HAP-1 (cell line): ENCODE data around the gene DTX2.
A peak's percentile ranks its signal among the peaks of the same experiment; 100 is the strongest.
"Not testable (repeated sequence)": the region's sequence is repeated elsewhere in the genome, so short reads cannot be mapped to it uniquely, and the experiment has no call there.

ENCODE experiments used
- DNase-seq, 2 experiments: peaks; one replicate each; pipeline ENCODE4 v3.0.0-alpha.2; 2016 to 2020; ENCODE audit warnings: low spot score in 2 of 2
- H3K27me3 ChIP-seq: fragments of 250-450 bp; sonication (Bioruptor Pico); 2 replicates; pipeline ENCODE4 v1.5.1; 2020; ENCODE audit warnings: low read depth, mild to moderate bottlenecking, moderate library complexity
- H3K36me3 ChIP-seq: fragments of 250-450 bp; sonication (Bioruptor Pico); replicated peaks from 2 replicates; pipeline ENCODE4 v1.5.1; 2020; ENCODE audit warnings: mild to moderate bottlenecking
- H3K4me1 ChIP-seq: fragments of 250-450 bp; sonication (Bioruptor Pico); 2 replicates; pipeline ENCODE4 v1.5.1; 2020; ENCODE audit warnings: mild to moderate bottlenecking
- H3K4me3 ChIP-seq: fragments of 250-450 bp; sonication (Bioruptor Pico); 2 replicates; pipeline ENCODE4 v1.5.1; 2020; ENCODE audit warnings: mild to moderate bottlenecking, moderate library complexity
- H3K9me3 ChIP-seq: fragments of 250-450 bp; sonication (Bioruptor Pico); 2 replicates; pipeline ENCODE4 v1.5.1; 2020; ENCODE audit warnings: mild to moderate bottlenecking, moderate library complexity
- in situ Hi-C: fragments of 300-500 bp; cut with MboI; formaldehyde crosslinking; loops from 3 replicates; pipeline ENCODE4 v1.14.3; 2020; ENCODE audit warnings: low sequenced_read_pairs, inconsistent platforms, mixed read lengths

The DTX2 gene

DNA sequence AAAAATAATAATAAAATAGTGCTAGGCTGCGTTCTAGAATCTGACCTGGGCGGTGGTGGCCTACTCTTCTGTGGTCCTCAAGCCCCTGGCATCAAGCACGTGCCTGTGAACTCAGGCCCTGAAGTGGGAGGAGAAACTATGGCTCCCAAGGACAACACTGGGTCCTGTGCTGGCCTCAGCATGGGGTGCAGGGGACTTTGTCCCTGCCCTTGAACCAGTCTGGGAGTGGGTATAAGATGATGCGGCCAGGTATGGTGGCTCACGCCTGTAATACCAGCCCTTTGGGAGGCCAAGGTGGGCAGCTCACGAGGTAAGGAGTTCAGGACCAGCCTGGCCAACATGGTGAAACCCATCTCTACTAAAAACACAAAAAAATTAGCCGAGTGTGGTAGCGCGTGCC lies 31.3 kb upstream of the DTX2 start:
- in situ Hi-C loops: no loop called here
- no peaks in the 10 kb centered on the region for H3K36me3 ChIP-seq
- H3K9me3 ChIP-seq: no peaks in the 10 kb centered on the region
- DNase-seq: no peak
- no peak overlapping the region for H3K4me3 ChIP-seq
- no peaks in the 10 kb centered on the region for H3K4me1 ChIP-seq
- no peaks in the 10 kb centered on the region for H3K27me3 ChIP-seq

DNA sequence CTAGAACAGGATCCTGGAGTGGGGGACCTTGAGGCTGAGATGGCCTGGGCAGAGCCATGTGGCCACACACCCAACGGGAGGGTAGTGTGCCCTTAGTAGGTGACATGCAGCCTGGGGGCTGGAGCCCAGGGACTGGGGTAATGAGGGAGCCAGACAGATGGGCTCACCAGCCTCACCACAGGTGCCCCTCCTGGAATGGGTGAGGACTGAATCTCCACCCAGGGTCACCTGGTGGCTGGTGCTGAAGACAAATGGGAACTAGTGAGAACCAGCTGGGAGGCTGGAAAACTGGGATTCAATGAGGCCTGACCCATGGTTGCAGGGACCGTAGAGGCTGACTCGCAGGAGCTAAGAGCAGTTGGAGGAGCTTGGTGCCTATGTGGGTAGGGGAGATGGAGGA lies 30.7 kb upstream of the DTX2 start:
- H3K27me3 ChIP-seq: no peaks in the 10 kb centered on the region
- no peaks in the 10 kb centered on the region for H3K9me3 ChIP-seq
- H3K4me3 ChIP-seq: no peak overlapping the region
- H3K36me3 ChIP-seq: no peaks in the 10 kb centered on the region
- in situ Hi-C loops: no loop called here
- no peaks in the 10 kb centered on the region for H3K4me1 ChIP-seq
- no peak for DNase-seq

DNA sequence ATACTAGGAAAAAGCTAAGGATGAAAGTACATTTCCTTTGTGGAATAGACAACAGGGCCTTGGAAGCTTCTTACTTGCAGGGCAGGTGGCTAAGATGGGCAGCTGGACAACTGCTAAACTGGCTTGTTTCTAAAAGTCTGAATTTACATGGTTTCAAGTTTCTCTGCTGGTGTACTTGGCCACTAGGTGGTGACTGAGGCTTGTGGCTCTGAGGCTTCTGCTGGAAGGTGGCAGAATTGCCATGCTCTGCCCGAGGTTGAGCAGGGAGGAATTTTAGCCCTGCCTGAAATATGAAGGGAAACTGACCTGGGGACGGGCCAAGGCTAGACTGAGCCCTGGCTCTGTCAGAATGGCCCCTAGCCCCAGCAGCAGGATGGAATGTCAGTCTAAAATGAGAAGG lies 23.6 kb upstream of the DTX2 start:
- H3K36me3 ChIP-seq, in situ Hi-C loops, H3K27me3 ChIP-seq, H3K4me1 ChIP-seq, H3K4me3 ChIP-seq, H3K9me3 ChIP-seq: not testable (repeated sequence)
- DNase-seq: peak in 1 of 2 experiments; percentile 72

- H3K9me3 ChIP-seq, in situ Hi-C loops, H3K36me3 ChIP-seq, H3K4me1 ChIP-seq, H3K27me3 ChIP-seq, DNase-seq, H3K4me3 ChIP-seq: not testable (repeated sequence)
These were observed 22.2 kb upstream of the DTX2 start for GRCh38 chr7:76439120-76439888.

- H3K36me3 ChIP-seq, H3K9me3 ChIP-seq, H3K4me1 ChIP-seq, H3K4me3 ChIP-seq, in situ Hi-C loops, DNase-seq, H3K27me3 ChIP-seq: not testable (repeated sequence)
These were observed 21.1 kb upstream of the DTX2 start for GRCh38 chr7:76440404-76440803.

- DNase-seq, H3K36me3 ChIP-seq, H3K4me1 ChIP-seq, H3K9me3 ChIP-seq, in situ Hi-C loops, H3K27me3 ChIP-seq, H3K4me3 ChIP-seq: not testable (repeated sequence)
These were observed 19.7 kb upstream of the DTX2 start for GRCh38 chr7:76441792-76442191.

DNA sequence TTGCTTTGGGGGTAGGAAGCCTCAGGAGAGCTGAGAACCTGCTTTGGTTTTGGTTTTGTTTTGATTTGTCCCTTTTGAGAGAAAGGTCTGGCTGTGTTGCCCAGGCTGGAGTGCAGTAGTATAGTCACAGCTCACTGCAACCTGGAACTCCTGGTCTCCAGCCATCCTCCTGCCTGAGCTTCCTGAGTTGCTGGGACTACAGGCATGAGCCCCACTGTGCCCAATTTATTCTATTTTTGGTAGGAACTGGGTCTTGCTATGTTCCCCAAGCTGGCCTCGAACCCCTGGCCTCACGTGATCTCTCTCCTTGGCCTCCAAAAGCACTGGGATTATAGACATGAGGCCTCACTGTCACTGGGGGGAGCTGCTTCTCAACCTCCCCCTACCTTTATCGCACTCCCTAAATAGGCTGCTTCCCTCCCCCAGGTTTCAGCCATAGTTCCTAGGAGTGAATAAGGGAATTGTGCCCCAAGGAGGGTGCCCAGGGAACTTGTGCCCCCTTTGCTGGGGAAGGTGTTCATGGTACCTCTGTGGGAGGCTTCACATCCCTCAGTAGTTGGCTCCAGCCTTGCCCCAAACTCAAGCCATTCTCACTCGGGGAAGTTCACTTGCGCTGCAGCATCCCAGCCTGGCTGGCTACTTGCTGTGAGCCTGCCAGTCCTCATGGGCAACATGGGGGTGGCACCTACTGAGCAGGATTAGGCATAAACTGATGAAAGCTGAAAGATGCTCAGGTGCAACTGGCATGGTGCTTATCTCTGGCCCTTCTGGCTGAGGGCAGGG lies 18.7 kb upstream of the DTX2 start:
- H3K4me1 ChIP-seq, H3K36me3 ChIP-seq, DNase-seq, H3K9me3 ChIP-seq, in situ Hi-C loops, H3K27me3 ChIP-seq, H3K4me3 ChIP-seq: not testable (repeated sequence)

DNA sequence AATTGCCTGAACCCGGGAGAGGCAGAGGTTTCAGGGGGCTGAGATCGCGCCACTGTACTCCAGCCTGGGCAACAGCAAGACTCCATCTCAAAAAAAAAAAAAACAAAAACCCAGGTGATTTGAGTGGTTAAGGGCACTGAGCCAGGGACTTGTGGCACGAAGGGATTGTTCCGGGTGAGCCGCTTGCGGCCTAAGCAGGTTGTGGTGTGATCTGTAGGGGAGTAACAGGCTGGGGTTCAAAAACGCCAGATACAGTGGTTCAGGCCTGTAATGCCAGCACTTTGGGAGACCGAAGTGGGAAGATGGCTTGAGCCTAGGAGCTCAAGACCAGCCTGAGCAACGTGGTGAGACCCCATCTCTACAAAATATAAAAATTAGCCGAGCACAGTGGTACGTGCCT lies 17.7 kb upstream of the DTX2 start:
- H3K4me1 ChIP-seq, in situ Hi-C loops, H3K4me3 ChIP-seq, H3K27me3 ChIP-seq, H3K36me3 ChIP-seq, DNase-seq, H3K9me3 ChIP-seq: not testable (repeated sequence)

DNA sequence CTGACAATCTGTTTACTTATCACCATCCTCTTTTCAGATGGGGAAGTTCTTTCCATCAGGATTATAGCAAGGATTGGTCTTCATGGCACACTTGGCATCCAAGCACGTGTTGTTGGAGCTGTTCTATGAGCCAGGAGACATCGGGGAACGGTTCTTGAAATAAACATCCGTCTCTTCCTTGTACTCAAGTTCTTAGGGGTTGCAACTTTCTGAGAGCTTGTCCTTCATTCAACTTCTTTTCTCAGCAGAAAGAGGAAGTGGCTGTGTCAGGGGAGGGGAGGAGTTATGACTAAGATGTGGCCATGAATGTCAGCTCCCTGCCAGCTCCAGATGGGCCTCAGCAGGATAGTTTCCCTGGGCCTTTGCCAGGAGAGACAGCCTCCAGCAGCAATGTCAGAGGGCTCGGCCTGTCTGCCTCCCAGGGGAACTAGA lies 15.9 kb upstream of the DTX2 start:
- H3K27me3 ChIP-seq, H3K36me3 ChIP-seq, DNase-seq, H3K9me3 ChIP-seq, in situ Hi-C loops, H3K4me3 ChIP-seq, H3K4me1 ChIP-seq: not testable (repeated sequence)

GRCh38 chr7:76457017-76457416 lies 4.5 kb upstream of the DTX2 start:
- H3K9me3 ChIP-seq, H3K4me3 ChIP-seq, in situ Hi-C loops, DNase-seq, H3K36me3 ChIP-seq, H3K4me1 ChIP-seq, H3K27me3 ChIP-seq: not testable (repeated sequence)

DNA sequence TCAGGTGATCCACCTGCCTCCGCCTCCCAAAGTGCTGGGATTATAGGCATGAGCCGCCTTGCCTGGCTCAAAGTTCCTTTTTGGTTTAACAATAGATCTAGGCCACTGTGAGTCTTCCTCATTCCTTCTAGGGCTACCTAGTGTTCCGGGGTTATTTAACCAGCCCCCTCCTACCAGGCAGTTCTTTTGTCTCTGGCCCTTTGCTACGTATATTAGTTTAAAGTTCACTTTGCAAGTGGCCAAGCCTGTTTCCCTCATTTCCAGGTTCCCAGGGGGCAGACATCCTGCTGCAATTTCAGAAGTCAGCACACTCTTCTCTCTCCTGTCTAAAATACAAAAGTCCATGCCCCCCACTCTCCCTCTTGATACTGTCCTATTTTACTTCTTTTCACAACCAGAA lies 3.0 kb upstream of the DTX2 start:
- H3K4me3 ChIP-seq, H3K36me3 ChIP-seq, in situ Hi-C loops, DNase-seq, H3K27me3 ChIP-seq, H3K9me3 ChIP-seq, H3K4me1 ChIP-seq: not testable (repeated sequence)

DNA sequence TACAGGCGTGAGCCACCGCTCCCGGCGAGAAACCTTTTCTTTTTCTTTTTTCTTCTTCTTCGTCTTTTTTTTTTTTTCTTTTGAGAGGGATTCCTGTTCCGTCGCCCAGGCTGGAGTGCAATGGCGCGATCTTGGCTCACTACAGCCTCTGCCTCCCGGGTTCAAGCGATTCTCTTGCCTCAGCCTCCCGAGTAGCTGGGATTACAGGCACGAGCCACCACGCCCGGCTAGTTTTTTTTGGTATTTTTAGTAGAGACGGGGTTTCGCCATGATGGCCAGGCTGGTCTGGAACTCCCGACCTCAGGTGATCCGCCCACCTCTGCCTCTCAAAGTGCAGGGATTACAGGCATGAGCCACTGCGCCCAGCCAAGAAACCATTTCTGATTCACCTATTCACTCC lies 742 bp upstream of the DTX2 start:
- H3K27me3 ChIP-seq, DNase-seq, H3K4me3 ChIP-seq, H3K9me3 ChIP-seq, in situ Hi-C loops, H3K36me3 ChIP-seq, H3K4me1 ChIP-seq: not testable (repeated sequence)

DNA sequence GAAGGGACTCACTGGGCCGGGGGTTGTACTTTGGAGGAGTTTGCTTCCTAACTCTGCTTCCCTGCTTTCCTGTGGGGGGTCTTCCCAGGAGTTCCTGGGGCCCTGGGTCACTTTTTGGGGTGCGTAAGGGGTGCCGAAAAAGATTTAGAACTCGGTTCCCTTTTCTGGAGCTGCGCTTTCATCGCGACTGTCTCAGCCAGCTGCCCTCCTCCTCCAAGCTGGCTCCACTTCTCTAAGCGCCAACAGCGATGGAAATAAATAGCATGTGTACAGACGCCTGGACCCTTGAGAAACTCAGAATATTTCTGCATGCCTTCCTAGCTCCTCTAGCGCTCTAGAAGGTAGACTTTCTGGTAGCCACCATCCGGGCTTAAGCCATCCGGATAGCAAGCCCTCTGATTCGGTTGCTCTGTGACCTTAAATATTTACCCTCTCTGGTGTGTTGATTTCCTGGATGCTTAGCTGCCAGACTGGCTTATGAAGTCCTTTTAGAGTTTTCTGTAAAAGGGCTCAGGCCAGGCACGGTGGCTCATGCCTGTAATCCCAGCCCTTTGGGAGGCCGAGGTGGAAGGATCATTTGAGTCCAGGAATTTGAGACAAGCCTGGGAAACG lies 868 bp downstream of the DTX2 start:
- H3K36me3 ChIP-seq, DNase-seq, H3K4me1 ChIP-seq, H3K27me3 ChIP-seq, H3K4me3 ChIP-seq, H3K9me3 ChIP-seq, in situ Hi-C loops: not testable (repeated sequence)

GRCh38 chr7:76464959-76465358 lies 3.5 kb downstream of the DTX2 start:
- H3K4me1 ChIP-seq, H3K36me3 ChIP-seq, DNase-seq, H3K9me3 ChIP-seq, H3K4me3 ChIP-seq, in situ Hi-C loops, H3K27me3 ChIP-seq: not testable (repeated sequence)
